ENCODE results near the gene CD9.

The CD9 gene

DNA sequence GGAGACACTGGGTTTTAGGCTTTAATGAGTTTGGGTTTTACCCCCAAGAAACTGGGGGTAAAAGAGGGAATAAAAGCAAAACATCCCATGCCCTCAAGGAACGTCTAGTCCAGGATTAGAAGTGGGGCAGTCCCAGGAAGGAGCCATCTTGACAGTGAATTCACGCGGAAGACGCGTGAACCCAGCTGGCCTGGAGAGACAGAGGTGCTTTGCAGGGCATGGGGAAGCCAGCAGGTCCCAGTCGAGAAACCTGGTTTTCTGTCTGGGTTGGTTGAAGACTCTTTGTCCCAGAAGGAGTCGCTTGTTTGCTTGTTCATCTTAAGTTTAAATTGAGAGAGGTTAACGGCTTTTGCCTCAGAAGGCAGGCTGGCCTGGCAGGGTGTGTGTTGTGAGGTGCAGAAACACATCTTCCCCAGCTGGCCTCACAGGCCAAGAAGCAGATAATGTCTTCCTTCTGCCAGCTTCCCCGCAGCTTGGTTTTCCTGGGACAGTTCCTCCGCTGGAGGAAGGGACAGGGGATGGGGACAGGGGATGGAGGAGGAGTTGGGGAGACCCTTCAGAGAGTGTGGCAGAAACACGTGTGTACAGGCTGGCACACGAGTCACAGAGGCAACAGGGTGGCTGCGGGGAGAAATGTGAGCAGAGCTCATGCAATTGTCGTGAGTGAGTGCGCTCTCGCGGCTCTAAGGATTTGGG, 18.5 kb upstream of the CD9 start:
- no peak overlapping the region for H3K4me2 ChIP-seq (ENCODE audit: low read length)
- no peak for TF ChIP-seq EZH2 (IDR thresholded peaks at IDR 0.05; ENCODE audit: borderline replicate concordance, low read length)
- TF ChIP-seq CTCF (IDR thresholded peaks at IDR 0.05; ENCODE audit: low read length), result no peak
- H3K4me1 ChIP-seq (ENCODE audit: insufficient read depth, low read length, severe bottlenecking), result no peaks in the 10 kb centered on the region
- no peaks in the 10 kb centered on the region for H4K20me1 ChIP-seq (ENCODE audit: insufficient read depth, low read length)
- no peaks in the 10 kb centered on the region for H3K36me3 ChIP-seq (ENCODE audit: insufficient read depth, low read length)
- no peaks in the 10 kb centered on the region for H3F3A ChIP-seq (ENCODE audit: insufficient read depth, low read length)
- no peaks in the 10 kb centered on the region for H3K79me2 ChIP-seq (ENCODE audit: insufficient read depth, low read length)
- no peak overlapping the region for H3K27ac ChIP-seq (ENCODE audit: low read depth, low read length, poor library complexity, severe bottlenecking)
- no peak overlapping the region for H3K9ac ChIP-seq (ENCODE audit: low read length)
- no peaks in the 10 kb centered on the region; the same call in 1 of the 2 replicates for H3K27me3 ChIP-seq (ENCODE audit: insufficient read depth, low read length)
- no peak overlapping the region for H2AFZ ChIP-seq (ENCODE audit: low read length)
- no peaks in the 10 kb centered on the region for H3K9me2 ChIP-seq (ENCODE audit: low read depth, low read length)
- H3K4me3 ChIP-seq (ENCODE audit: low read depth, low read length, poor library complexity, severe bottlenecking), result no peak overlapping the region
- H3K9me3 ChIP-seq (ENCODE audit: low read length), result no peaks in the 10 kb centered on the region

DNA sequence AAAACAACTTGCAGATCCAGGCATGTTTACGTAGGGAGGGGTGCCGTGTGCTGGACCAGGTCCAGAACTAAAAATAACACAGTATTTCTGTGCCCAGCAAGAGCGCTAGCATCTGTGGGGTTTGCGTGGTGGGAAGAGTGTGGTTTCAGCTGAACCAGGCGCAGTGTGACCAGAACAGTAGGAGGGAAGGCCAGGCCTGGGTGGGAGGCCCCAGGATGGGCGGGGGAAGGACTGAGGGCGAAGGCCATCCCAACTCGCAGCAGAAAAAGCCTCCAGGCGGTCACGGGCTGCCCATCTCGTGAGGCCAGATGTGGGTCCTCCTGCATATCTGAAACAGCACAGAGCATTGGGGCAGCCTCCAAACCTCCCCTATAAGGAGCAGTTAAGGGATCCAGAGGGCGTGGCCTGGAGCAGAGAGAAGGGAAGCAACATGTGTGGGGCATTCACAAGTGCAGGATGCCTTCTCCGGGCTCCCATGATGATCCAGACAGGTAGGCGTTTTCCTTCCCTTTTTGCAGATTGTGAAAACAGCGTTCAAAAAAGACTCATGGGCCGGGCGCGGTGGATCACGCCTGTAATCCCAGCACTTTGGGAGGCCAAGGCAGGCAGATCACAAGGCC, 17.8 kb upstream of the CD9 start:
- no peak overlapping the region for H3K4me3 ChIP-seq (ENCODE audit: low read depth, low read length, poor library complexity, severe bottlenecking)
- no peaks in the 10 kb centered on the region for H3K4me1 ChIP-seq (ENCODE audit: insufficient read depth, low read length, severe bottlenecking)
- H3F3A ChIP-seq (ENCODE audit: insufficient read depth, low read length), result no peaks in the 10 kb centered on the region
- H2AFZ ChIP-seq (ENCODE audit: low read length), result no peak overlapping the region
- TF ChIP-seq CTCF (IDR thresholded peaks at IDR 0.05; ENCODE audit: low read length) (no peak), EZH2 (IDR thresholded peaks at IDR 0.05; ENCODE audit: borderline replicate concordance, low read length) (no peak)
- H3K9me2 ChIP-seq (ENCODE audit: low read depth, low read length), result no peaks in the 10 kb centered on the region
- no peaks in the 10 kb centered on the region for H4K20me1 ChIP-seq (ENCODE audit: insufficient read depth, low read length)
- H3K27ac ChIP-seq (ENCODE audit: low read depth, low read length, poor library complexity, severe bottlenecking), result no peak overlapping the region
- H3K79me2 ChIP-seq (ENCODE audit: insufficient read depth, low read length), result no peaks in the 10 kb centered on the region
- H3K4me2 ChIP-seq (ENCODE audit: low read length), result no peak overlapping the region
- H3K36me3 ChIP-seq (ENCODE audit: insufficient read depth, low read length), result no peaks in the 10 kb centered on the region
- H3K9me3 ChIP-seq (ENCODE audit: low read length), result no peaks in the 10 kb centered on the region
- no peaks in the 10 kb centered on the region; the same call in 1 of the 2 replicates for H3K27me3 ChIP-seq (ENCODE audit: insufficient read depth, low read length)
- H3K9ac ChIP-seq (ENCODE audit: low read length), result no peak overlapping the region

DNA sequence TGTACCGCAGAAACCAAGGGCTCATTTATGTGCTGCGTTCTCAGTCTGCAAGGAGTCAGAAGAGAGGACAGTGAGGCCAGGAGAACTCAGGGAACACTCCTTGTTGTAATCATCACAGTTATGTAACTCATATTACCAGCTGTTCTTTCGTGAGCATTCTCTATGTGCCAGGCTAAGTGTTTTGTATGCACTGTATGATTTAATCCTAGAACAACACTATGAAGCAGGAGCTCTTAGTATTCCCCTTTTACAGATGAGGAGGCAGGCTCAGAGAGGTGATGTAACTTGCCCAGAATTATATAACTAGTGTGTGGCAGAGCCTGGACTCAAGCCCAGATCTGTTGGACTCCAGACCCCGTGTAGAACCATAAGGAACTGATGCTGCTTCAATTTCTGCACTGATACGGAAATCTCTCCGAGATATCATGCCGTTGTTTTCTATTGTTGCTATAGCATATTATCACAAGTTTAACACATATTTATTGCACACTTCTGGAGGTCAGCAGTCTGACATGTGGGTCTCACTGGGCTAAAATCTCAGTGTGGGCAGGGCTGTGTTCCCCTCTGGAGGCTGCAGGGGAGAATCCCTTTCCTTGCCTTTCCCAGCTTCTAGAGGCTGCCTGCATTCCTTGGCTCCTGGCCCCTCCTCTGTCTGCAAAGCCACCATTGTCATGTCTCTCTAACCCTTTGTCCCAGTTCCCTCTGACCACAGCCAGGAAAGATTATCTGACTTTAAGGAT, 16.3 kb upstream of the CD9 start:
- H3F3A ChIP-seq (ENCODE audit: insufficient read depth, low read length), result no peaks in the 10 kb centered on the region
- no peaks in the 10 kb centered on the region for H3K79me2 ChIP-seq (ENCODE audit: insufficient read depth, low read length)
- H2AFZ ChIP-seq (ENCODE audit: low read length), result no peak overlapping the region
- no peak for TF ChIP-seq CTCF (IDR thresholded peaks at IDR 0.05; ENCODE audit: low read length)
- TF ChIP-seq EZH2 (IDR thresholded peaks at IDR 0.05; ENCODE audit: borderline replicate concordance, low read length), result no peak
- no peak overlapping the region for H3K4me2 ChIP-seq (ENCODE audit: low read length)
- H3K4me3 ChIP-seq (ENCODE audit: low read depth, low read length, poor library complexity, severe bottlenecking), result no peak overlapping the region
- H3K9me3 ChIP-seq (ENCODE audit: low read length), result no peaks in the 10 kb centered on the region
- no peaks in the 10 kb centered on the region for H4K20me1 ChIP-seq (ENCODE audit: insufficient read depth, low read length)
- peaks cover 3% of the 10 kb centered on the region for H3K4me1 ChIP-seq (ENCODE audit: insufficient read depth, low read length, severe bottlenecking)
- no peaks in the 10 kb centered on the region for H3K36me3 ChIP-seq (ENCODE audit: insufficient read depth, low read length)
- H3K27ac ChIP-seq (ENCODE audit: low read depth, low read length, poor library complexity, severe bottlenecking), result no peak overlapping the region
- no peaks in the 10 kb centered on the region; the same call in 1 of the 2 replicates for H3K27me3 ChIP-seq (ENCODE audit: insufficient read depth, low read length)
- H3K9me2 ChIP-seq (ENCODE audit: low read depth, low read length), result no peaks in the 10 kb centered on the region
- H3K9ac ChIP-seq (ENCODE audit: low read length), result no peak overlapping the region

Measured in OCI-LY1 (cell line).